GM18502 (cell line): Measurements from ENCODE around the gene LMOD1.
A peak's percentile ranks its signal among the peaks of the same experiment; 100 is the strongest.
"Not testable (repeated sequence)": the region's sequence is repeated elsewhere in the genome, so short reads cannot be mapped to it uniquely, and the experiment has no call there.

ENCODE experiments used
- ATAC-seq: cut with Tn5 transposase; IDR thresholded peaks from one replicate; pipeline ENCODE4 v1.9.1; 2021; ENCODE audit warnings: mild to moderate bottlenecking; ENCODE audit not compliant: unreplicated experiment, poor library complexity

LMOD1 gene

GRCh38 chr1:201946224-201946908 lies at the start of gene LMOD1:
Gene LMOD1 (minus strand): TSS chr1:201946548. CDS start chr1:201946340, 208 bp downstream.
- ATAC-seq, result no peak

- ATAC-seq, result no peak
Measured at GRCh38 chr1:201990427-201990826, 44.1 kb upstream of the LMOD1 start.

- ATAC-seq, result no peak
Measured at GRCh38 chr1:201989354-201990128, 43.2 kb upstream of the LMOD1 start.

- no peak for ATAC-seq
Measured at GRCh38 chr1:201988601-201989000, 42.3 kb upstream of the LMOD1 start.

GRCh38 chr1:201985355-201985754 lies 39.0 kb upstream of the LMOD1 start:
- no peak for ATAC-seq

- ATAC-seq, result no peak
Measured at GRCh38 chr1:201984446-201984845, 38.1 kb upstream of the LMOD1 start.

GRCh38 chr1:201983380-201983805 lies 37.0 kb upstream of the LMOD1 start:
- ATAC-seq, result no peak

- peak; percentile 71 for ATAC-seq
Measured at GRCh38 chr1:201982623-201983379, 36.5 kb upstream of the LMOD1 start, which contains the start of gene RNPEP. Gene RNPEP (plus strand): TSS chr1:201982648. CDS start chr1:201982667, 19 bp downstream.

- ATAC-seq, result peak; percentile 81
Measured at GRCh38 chr1:201982082-201982622, 35.8 kb upstream of the LMOD1 start.

- no peak for ATAC-seq
Measured at GRCh38 chr1:201970334-201971159, 24.2 kb upstream of the LMOD1 start.

- ATAC-seq, result no peak
Measured at GRCh38 chr1:201968202-201968925, 22.0 kb upstream of the LMOD1 start.

GRCh38 chr1:201966171-201966570 lies 19.8 kb upstream of the LMOD1 start:
- no peak for ATAC-seq

- ATAC-seq, result no peak
Measured at GRCh38 chr1:201964261-201964660, 17.9 kb upstream of the LMOD1 start.

GRCh38 chr1:201962382-201962781 lies 16.0 kb upstream of the LMOD1 start:
- not testable (repeated sequence) for ATAC-seq

- ATAC-seq, result no peak
Measured at GRCh38 chr1:201958348-201958747, 12.0 kb upstream of the LMOD1 start.

- ATAC-seq, result peak; percentile 41
Measured at GRCh38 chr1:201955729-201956143, 9.4 kb upstream of the LMOD1 start.

GRCh38 chr1:201955009-201955728 lies 8.8 kb upstream of the LMOD1 start, which contains the start of gene TIMM17A:
Gene TIMM17A (plus strand): TSS chr1:201955503. CDS start chr1:201955527, 24 bp downstream.
- peak; percentile 98 for ATAC-seq
